SU-DHL-6 (cell line): ENCODE data around the gene RECK.

Experiments
- H2AFZ ChIP-seq: fragments of 200-600 bp; sonication (generic); 2 replicates; pipeline ENCODE4 v1.6.1; 2014; ENCODE audit warnings: low read depth, mild to moderate bottlenecking, moderate library complexity, mixed read lengths, antibody characterized with exemption, low read length; ENCODE audit not compliant: severe bottlenecking
- H3F3A ChIP-seq: fragments of 200-600 bp; shearing (Covaris generic); 2 replicates; pipeline ENCODE4 v1.6.0; 2016; ENCODE audit warnings: antibody characterized with exemption, mild to moderate bottlenecking; ENCODE audit not compliant: insufficient read depth
- H3K27ac ChIP-seq: fragments of 200-600 bp; sonication (generic); 2 replicates; pipeline ENCODE4 v1.5.1; 2016; ENCODE audit warnings: low read depth, mild to moderate bottlenecking, low read length, moderate library complexity, mixed read lengths
- H3K27me3 ChIP-seq: fragments of 200-600 bp; sonication (generic), shearing (Covaris generic); 2 replicates; pipeline ENCODE4 v1.6.0; 2014; ENCODE audit warnings: mild to moderate bottlenecking, low read length
- H3K36me3 ChIP-seq: fragments of 200-600 bp; sonication (generic); 2 replicates; pipeline ENCODE4 v1.6.1; 2014; ENCODE audit warnings: mild to moderate bottlenecking, low read length, mixed read lengths
- H3K4me2 ChIP-seq: fragments of 300-600, 200-600 bp; shearing (Covaris generic), sonication (generic); 2 replicates; pipeline ENCODE4 v1.6.0; 2014; ENCODE audit warnings: low read length, low read depth, mild to moderate bottlenecking; ENCODE audit not compliant: poor library complexity, severe bottlenecking
- H3K4me3 ChIP-seq: fragments of 200-600 bp; sonication (generic); 2 replicates; pipeline ENCODE4 v1.5.1; 2014; ENCODE audit warnings: antibody characterized with exemption, low read length, mild to moderate bottlenecking, mixed read lengths; ENCODE audit not compliant: insufficient read depth, poor library complexity, severe bottlenecking
- H3K79me2 ChIP-seq: fragments of 200-600 bp; sonication (generic); 2 replicates; pipeline ENCODE4 v1.6.1; 2014; ENCODE audit warnings: mild to moderate bottlenecking, low read length, moderate library complexity; ENCODE audit not compliant: insufficient read depth
- H3K9ac ChIP-seq: fragments of 200-600 bp; sonication (generic); 2 replicates; pipeline ENCODE4 v1.7.0; 2014; ENCODE audit warnings: mild to moderate bottlenecking, low read length
- H3K9me2 ChIP-seq: fragments of 200-600 bp; sonication (generic); replicated peaks from 2 replicates; pipeline ENCODE4 v1.6.1; 2014; ENCODE audit warnings: low read length; ENCODE audit not compliant: insufficient read depth
- H3K9me3 ChIP-seq: fragments of 200-600 bp; sonication (generic); 2 replicates; pipeline ENCODE4 v1.6.1; 2014; ENCODE audit warnings: low read length, mixed read lengths; ENCODE audit not compliant: insufficient read depth
- H4K20me1 ChIP-seq: fragments of 200-600 bp; sonication (generic); 2 replicates; pipeline ENCODE4 v1.6.1; 2014; ENCODE audit warnings: low read depth, mild to moderate bottlenecking, antibody characterized with exemption, low read length, moderate library complexity, mixed read lengths
- CTCF ChIP-seq: fragments of 200-600 bp; sonication (generic); IDR thresholded peaks from one replicate; pipeline ENCODE4 v1.5.1; 2017; ENCODE audit warnings: antibody characterized with exemption, mild to moderate bottlenecking, low read length, moderate library complexity; ENCODE audit not compliant: insufficient read depth, poor library complexity, severe bottlenecking
- EZH2phosphoT487 ChIP-seq: fragments of 200-600 bp; sonication (generic), shearing (Covaris generic); conservative IDR thresholded peaks from 2 replicates; pipeline ENCODE4 v1.6.1; 2018; ENCODE audit warnings: mild to moderate bottlenecking, antibody characterized with exemption, low read length, moderate library complexity, mixed read lengths

Gene RECK

GRCh38 chr9:36018891-36019720, 17.6 kb upstream of the RECK start:
- Histone ChIP-seq H3K9ac (no peak overlapping the region), H3K9me2 (no peaks in the 10 kb centered on the region), H3K4me2 (no peak overlapping the region), H3K79me2 (no peaks in the 10 kb centered on the region), H3K36me3 (no peaks in the 10 kb centered on the region), H3K9me3 (no peaks in the 10 kb centered on the region), H3K27me3 (no peaks in the 10 kb centered on the region), H3K27ac (no peak overlapping the region), H3F3A (no peaks in the 10 kb centered on the region), H4K20me1 (no peaks in the 10 kb centered on the region), H3K4me3 (no peak overlapping the region), H2AFZ (no peak overlapping the region)
- TF ChIP-seq EZH2phosphoT487 (no peak), CTCF (no peak)

GRCh38 chr9:36021968-36022367, 14.7 kb upstream of the RECK start:
- no peaks in the 10 kb centered on the region for H3K36me3 ChIP-seq
- no peaks in the 10 kb centered on the region for H4K20me1 ChIP-seq
- H3K9ac ChIP-seq: no peak overlapping the region
- H3K9me2 ChIP-seq: no peaks in the 10 kb centered on the region
- TF ChIP-seq EZH2phosphoT487 (no peak), CTCF (no peak)
- no peaks in the 10 kb centered on the region for H3K9me3 ChIP-seq
- H3K27me3 ChIP-seq: no peaks in the 10 kb centered on the region
- H3K4me2 ChIP-seq: no peak overlapping the region
- H3F3A ChIP-seq: no peaks in the 10 kb centered on the region
- H3K79me2 ChIP-seq: no peaks in the 10 kb centered on the region
- no peak overlapping the region for H3K4me3 ChIP-seq
- no peak overlapping the region for H3K27ac ChIP-seq
- H2AFZ ChIP-seq: no peak overlapping the region

- Histone ChIP-seq H3K9me3 (no peaks in the 10 kb centered on the region), H3F3A (no peaks in the 10 kb centered on the region), H3K36me3 (no peaks in the 10 kb centered on the region), H3K79me2 (no peaks in the 10 kb centered on the region), H3K9ac (no peak overlapping the region), H4K20me1 (no peaks in the 10 kb centered on the region), H3K9me2 (no peaks in the 10 kb centered on the region), H3K4me2 (no peak overlapping the region), H3K4me3 (no peak overlapping the region), H3K27me3 (no peaks in the 10 kb centered on the region), H2AFZ (no peak overlapping the region), H3K27ac (no peak overlapping the region)
- TF ChIP-seq EZH2phosphoT487 (no peak), CTCF (peak; percentile 97)
Measured at GRCh38 chr9:36023260-36024048, 13.3 kb upstream of the RECK start.
